Type B pancreatic cell (in vitro differentiated cells): ENCODE measurements around the gene SSNA1. TPM values are rescaled to one million over a fixed set of nuclear protein-coding genes. Genes with fewer than 3 reads are reported as not detected.

Source experiments
- DNase-seq: peaks from one replicate; pipeline ENCODE4 v3.0.0; 2021; ENCODE audit warnings: mixed read lengths; ENCODE audit not compliant: unreplicated experiment; ENCODE audit errors: extremely low spot score
- H3K27ac Mint-ChIP-seq: 2 replicates; pipeline ENCODE4 v1.8.0; 2021; ENCODE audit warnings: mild to moderate bottlenecking, mixed read lengths
- H3K27me3 Mint-ChIP-seq: 2 replicates; pipeline ENCODE4 v1.8.0; 2021; ENCODE audit warnings: mixed read lengths
- H3K36me3 Mint-ChIP-seq: 2 replicates; pipeline ENCODE4 v1.8.0; 2021; ENCODE audit warnings: mixed read lengths
- H3K4me1 Mint-ChIP-seq: one replicate; pipeline ENCODE4 v1.8.0; 2021; ENCODE audit warnings: mixed read lengths; ENCODE audit not compliant: unreplicated experiment
- H3K4me3 Mint-ChIP-seq: 2 replicates; pipeline ENCODE4 v1.8.0; 2021; ENCODE audit warnings: mild to moderate bottlenecking, mixed read lengths
- H3K9me3 Mint-ChIP-seq: 2 replicates; pipeline ENCODE4 v1.8.0; 2021; ENCODE audit warnings: mixed read lengths
- CTCF ChIP-seq: fragments of 200-600 bp; sonication (generic); conservative IDR thresholded peaks from 2 replicates; pipeline ENCODE4 v1.5.0; 2021; ENCODE audit warnings: antibody characterized with exemption, mild to moderate bottlenecking
- long read RNA-seq: library from polyadenylated mRNA; unstranded; transcript quantifications from one replicate; pipeline ENCODE4 v2.0.0, GENCODE V29; 2020
- total RNA-seq: library from RNA; stranded (reverse); gene quantifications from 2 replicates; pipeline ENCODE4 v1.2.1, GENCODE V29; 2021; ENCODE audit warnings: low replicate concordance

SSNA1 gene, protein sequence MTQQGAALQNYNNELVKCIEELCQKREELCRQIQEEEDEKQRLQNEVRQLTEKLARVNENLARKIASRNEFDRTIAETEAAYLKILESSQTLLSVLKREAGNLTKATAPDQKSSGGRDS
- 64.9 and 74.8 TPM in 2 replicates for total RNA-seq
- long read RNA-seq, transcript SSNA1-201 (3 exons, 896 nt): major isoform, 21 of 24 reads
- long read RNA-seq, partial matches to known transcripts: 0 of 24 reads
- long read RNA-seq, other reads (novel, unspliced or antisense): 2 of 24 reads

DNA sequence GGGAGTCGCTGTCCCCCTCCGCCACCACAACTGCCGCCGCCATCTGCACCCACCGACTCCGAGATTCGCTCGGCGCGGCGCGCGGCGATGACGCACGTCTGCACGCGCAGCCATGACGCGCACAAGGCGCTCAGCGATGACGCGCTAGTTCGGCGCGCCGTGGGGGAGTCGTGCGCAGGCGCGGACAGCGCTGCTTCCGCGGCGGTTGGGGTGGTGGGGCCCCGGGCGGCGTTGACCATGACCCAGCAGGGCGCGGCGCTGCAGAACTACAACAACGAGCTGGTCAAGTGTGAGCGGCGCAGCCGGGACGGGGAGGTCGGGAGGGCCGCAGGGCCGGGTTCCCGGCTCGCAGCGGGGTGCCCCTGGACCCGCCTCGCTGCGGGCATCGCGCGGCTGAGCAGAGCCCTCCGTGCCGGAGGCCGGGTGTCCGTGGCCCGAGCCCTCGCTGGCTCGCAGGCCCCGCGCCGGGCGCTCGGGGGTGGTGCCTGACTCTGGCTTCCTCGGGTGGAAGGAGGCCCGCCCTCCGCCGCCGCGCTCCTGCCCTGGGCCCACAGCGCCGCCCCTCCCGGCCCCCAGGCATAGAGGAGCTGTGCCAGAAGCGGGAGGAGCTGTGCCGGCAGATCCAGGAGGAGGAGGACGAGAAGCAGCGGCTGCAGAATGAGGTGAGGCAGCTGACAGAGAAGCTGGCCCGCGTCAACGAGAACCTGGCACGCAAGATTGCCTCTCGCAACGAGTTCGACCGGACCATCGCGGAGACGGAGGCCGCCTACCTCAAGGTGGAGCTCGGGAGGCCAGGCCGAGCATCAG, at the start of gene SSNA1, which contains the start of gene ANAPC2:
Gene SSNA1 (plus strand): TSS at position 187 of the 807 bp plus-strand sequence. CDS start 51 bp downstream, at position 238.
Gene ANAPC2 (minus strand): TSS at position 71 of the 807 bp plus-strand sequence. CDS start 28 bp downstream, at position 43.
- H3K27me3 Mint-ChIP-seq: no peaks in the 10 kb centered on the region
- peak within 1 kb of the TSS; percentile 99 for H3K27ac Mint-ChIP-seq
- no peaks in the 10 kb centered on the region for H3K36me3 Mint-ChIP-seq
- peaks cover 5% of the 10 kb centered on the region for H3K4me1 Mint-ChIP-seq
- no peaks in the 10 kb centered on the region for H3K9me3 Mint-ChIP-seq
- DNase-seq: peak; percentile 97
- H3K4me3 Mint-ChIP-seq: peak within 1 kb of the TSS; percentile 98
- peak; percentile 41 for TF ChIP-seq CTCF

DNA sequence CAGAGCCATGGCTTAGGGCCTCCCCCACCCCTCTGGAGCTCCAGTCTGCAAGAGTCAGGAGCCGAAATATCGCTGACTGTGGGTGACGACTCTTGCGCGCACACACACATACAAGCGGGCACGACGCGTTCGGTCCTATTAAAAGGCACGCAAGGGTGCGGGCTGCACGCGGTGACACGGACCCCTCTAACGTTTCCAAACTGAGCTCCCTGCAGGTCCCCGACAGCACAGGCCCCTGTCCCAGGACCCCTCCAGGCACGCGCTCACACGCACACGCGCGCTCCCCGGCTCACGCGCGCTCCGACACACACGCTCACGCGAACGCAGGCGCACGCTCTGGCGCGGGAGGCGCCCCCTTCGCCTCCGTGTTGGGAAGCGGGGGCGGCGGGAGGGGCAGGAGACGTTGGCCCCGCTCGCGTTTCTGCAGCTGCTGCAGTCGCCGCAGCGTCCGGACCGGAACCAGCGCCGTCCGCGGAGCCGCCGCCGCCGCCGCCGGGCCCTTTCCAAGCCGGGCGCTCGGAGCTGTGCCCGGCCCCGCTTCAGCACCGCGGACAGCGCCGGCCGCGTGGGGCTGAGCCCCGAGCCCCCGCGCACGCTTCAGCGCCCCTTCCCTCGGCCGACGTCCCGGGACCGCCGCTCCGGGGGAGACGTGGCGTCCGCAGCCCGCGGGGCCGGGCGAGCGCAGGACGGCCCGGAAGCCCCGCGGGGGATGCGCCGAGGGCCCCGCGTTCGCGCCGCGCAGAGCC, 49.6 kb upstream of the SSNA1 start, which contains the start of gene GRIN1:
Gene GRIN1 (plus strand): TSS at position 433 of the 746 bp plus-strand sequence. CDS start 333 bp downstream, outside the sequence.
- no peaks in the 10 kb centered on the region for H3K9me3 Mint-ChIP-seq
- no peaks in the 10 kb centered on the region for H3K4me1 Mint-ChIP-seq
- no peaks in the 10 kb centered on the region for H3K36me3 Mint-ChIP-seq
- no peak for DNase-seq
- H3K27me3 Mint-ChIP-seq: peaks cover 86% of the 10 kb centered on the region
- H3K27ac Mint-ChIP-seq: no peak within 1 kb of the TSS
- no peak for TF ChIP-seq CTCF
- H3K4me3 Mint-ChIP-seq: peak within 1 kb of the TSS; percentile 49

DNA sequence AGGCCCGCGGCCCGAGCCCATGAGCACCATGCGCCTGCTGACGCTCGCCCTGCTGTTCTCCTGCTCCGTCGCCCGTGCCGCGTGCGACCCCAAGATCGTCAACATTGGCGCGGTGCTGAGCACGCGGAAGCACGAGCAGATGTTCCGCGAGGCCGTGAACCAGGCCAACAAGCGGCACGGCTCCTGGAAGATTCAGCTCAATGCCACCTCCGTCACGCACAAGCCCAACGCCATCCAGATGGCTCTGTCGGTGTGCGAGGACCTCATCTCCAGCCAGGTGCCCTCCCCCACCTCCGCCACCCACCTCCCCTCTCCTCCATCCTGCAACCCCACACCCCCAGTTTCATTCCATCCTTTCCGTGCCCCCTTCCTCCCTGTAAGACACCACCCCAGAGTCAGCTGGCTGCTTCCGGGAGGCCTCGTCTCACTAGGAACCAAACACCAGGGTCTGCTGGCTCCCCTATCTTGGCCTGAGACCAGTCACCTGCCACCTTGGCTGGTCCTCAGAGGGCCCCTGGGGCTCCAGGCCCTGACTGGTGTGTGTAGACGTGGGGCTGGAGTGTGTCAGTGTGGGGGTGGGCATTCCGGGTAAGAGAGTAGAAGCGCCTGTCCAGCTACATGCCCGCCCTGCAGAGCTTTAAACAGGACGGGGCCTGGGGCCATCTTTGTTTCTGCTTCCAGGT, 48.9 kb upstream of the SSNA1 start:
- peaks cover 85% of the 10 kb centered on the region for H3K27me3 Mint-ChIP-seq

GRCh38 chr9:137140151-137141012, 48.1 kb upstream of the SSNA1 start:
- DNase-seq: no peak
- Mint-ChIP-seq H3K9me3 (no peaks in the 10 kb centered on the region), H3K36me3 (no peaks in the 10 kb centered on the region), H3K4me1 (no peaks in the 10 kb centered on the region), H3K27ac (no peak overlapping the region), H3K4me3 (no peak overlapping the region), H3K27me3 (peaks cover 77% of the 10 kb centered on the region)
- TF ChIP-seq CTCF: no peak

More for the DNA sequence above, 48.9 kb upstream of the SSNA1 start:
- Mint-ChIP-seq H3K4me3 (peak overlapping the region; percentile 49), H3K36me3 (no peaks in the 10 kb centered on the region), H3K9me3 (no peaks in the 10 kb centered on the region), H3K27ac (no peak overlapping the region), H3K4me1 (no peaks in the 10 kb centered on the region)
- no peak for TF ChIP-seq CTCF
- no peak for DNase-seq
